HCT116 (cell line): ENCODE data around the gene NEB. TPM values are rescaled to one million over a fixed set of nuclear protein-coding genes. Genes with fewer than 3 reads are reported as not detected.

ENCODE experiments used
- ATAC-seq: fragments of 200-7000 bp; cut with Tn5 transposase; 2 replicates; pipeline ENCODE4 v1.9.1; 2020; ENCODE audit warnings: mild to moderate bottlenecking, moderate library complexity
- BruUV-seq: library from RNA; stranded (reverse); fragments of 400-500 nt; replicated peaks from 2 replicates; lab custom pipeline; 2021; lab: Mats Ljungman, UMichigan
- CTCF ChIA-PET: fragments of 300-600 bp; sonication (Branson Sonifier 250); formaldehyde crosslinking; loops from one replicate; lab custom pipeline; 2021; ENCODE audit warnings: antibody characterized with exemption; lab: Charles Lee
- POLR2A ChIA-PET: fragments of 300-600, 350-600 bp; sonication (Branson Sonifier 250); formaldehyde crosslinking; loops from one replicate; lab custom pipeline; 2021; ENCODE audit warnings: antibody characterized with exemption; lab: Charles Lee
- RAD21 ChIA-PET, 2 experiments: fragments of 300-600 bp; sonication (Branson Sonifier 250); formaldehyde crosslinking; loops; one replicate each; lab custom pipeline; 2023; ENCODE audit warnings: low total read pairs in 2 of 2; ENCODE audit not compliant: uncharacterized antibody in 2 of 2, unreplicated experiment in 2 of 2, low non-redundant PET in 1 of 2; lab: Charles Lee
- DNase-seq: peaks from one replicate; pipeline ENCODE4 v3.0.0-alpha.2; 2010; ENCODE audit warnings: low read depth, low spot score
- H2AFZ ChIP-seq: fragments of 200-600 bp; shearing (Covaris generic), sonication (generic); 2 replicates; pipeline ENCODE4 v1.6.1; 2017; ENCODE audit warnings: low read depth, mixed run types, mixed read lengths, antibody characterized with exemption, low read length; ENCODE audit not compliant: poor library complexity, severe bottlenecking
- H3K27ac ChIP-seq: 2 replicates; pipeline ENCODE4 v1.5.1; 2012; ENCODE audit warnings: low read depth, low read length
- H3K27me3 ChIP-seq: fragments of 200-600 bp; sonication (generic); 2 replicates; pipeline ENCODE4 v1.6.1; 2016; ENCODE audit warnings: mixed run types, low read length, mixed read lengths; ENCODE audit not compliant: insufficient read depth
- H3K36me3 ChIP-seq, 2 experiments: fragments of 200-500 bp in 1 of 2; fragments of 200-600 bp in 1 of 2; sonication (Bioruptor generic) in 1 of 2; sonication (generic) in 1 of 2; 2 replicates each; pipeline versions ENCODE4 v1.5.1 to v1.6.1; 2014 to 2016; ENCODE audit warnings: low read length in 2 of 2, inconsistent platforms in 1 of 2, mixed read lengths in 1 of 2, mixed run types in 1 of 2; ENCODE audit not compliant: insufficient read depth in 2 of 2, control insufficient read depth in 1 of 2
- H3K4me1 ChIP-seq, 2 experiments: fragments of 200-600 bp in 1 of 2; sonication (generic) in 1 of 2; 2 replicates each; pipeline versions ENCODE4 v1.5.1 to v1.6.1; 2012 to 2017; ENCODE audit warnings: low read length in 2 of 2, inconsistent platforms in 1 of 2, mild to moderate bottlenecking in 1 of 2, mixed read lengths in 1 of 2, mixed run types in 1 of 2, moderate library complexity in 1 of 2; ENCODE audit not compliant: insufficient read depth in 2 of 2, control insufficient read depth in 1 of 2
- H3K4me2 ChIP-seq: fragments of 200-600 bp; sonication (generic); 2 replicates; pipeline ENCODE4 v1.6.1; 2017; ENCODE audit warnings: mixed run types, low read length, mixed read lengths
- H3K4me3 ChIP-seq, 2 experiments: fragments of 200-600 bp in 1 of 2; sonication (generic) in 1 of 2; replicated peaks in 1 of 2; 2 replicates each; pipeline ENCODE4 v1.5.1; 2011 to 2016; ENCODE audit warnings: low read length in 2 of 2, control low read depth in 1 of 2, low read depth in 1 of 2, mild to moderate bottlenecking in 1 of 2, mixed read lengths in 1 of 2, mixed run types in 1 of 2
- H3K79me2 ChIP-seq: fragments of 200-600 bp; sonication (generic); 2 replicates; pipeline ENCODE4 v1.6.1; 2017; ENCODE audit warnings: mild to moderate bottlenecking, mixed run types, low read length, moderate library complexity, mixed read lengths; ENCODE audit not compliant: insufficient read depth
- H3K9ac ChIP-seq: fragments of 200-600 bp; sonication (generic); 2 replicates; pipeline ENCODE4 v1.6.1; 2016; ENCODE audit warnings: low read length, mixed read lengths
- H3K9me2 ChIP-seq: fragments of 200-600 bp; sonication (generic), shearing (Covaris generic); 2 replicates; pipeline ENCODE4 v1.6.1; 2017; ENCODE audit warnings: mixed run types, mild to moderate bottlenecking, moderate library complexity; ENCODE audit not compliant: insufficient read depth
- H3K9me3 ChIP-seq, 2 experiments: fragments of 200-500 bp in 1 of 2; fragments of 200-600 bp in 1 of 2; sonication (Bioruptor generic) in 1 of 2; sonication (generic) in 1 of 2; 2 replicates each; pipeline ENCODE4 v1.6.1; 2014 to 2017; ENCODE audit warnings: low read length in 2 of 2, mixed read lengths in 2 of 2, inconsistent platforms in 1 of 2, low read depth in 1 of 2, mild to moderate bottlenecking in 1 of 2, mixed run types in 1 of 2, moderate library complexity in 1 of 2; ENCODE audit not compliant: control insufficient read depth in 1 of 2, insufficient read depth in 1 of 2
- H4K20me1 ChIP-seq: fragments of 200-600 bp; sonication (generic), shearing (Covaris generic); 2 replicates; pipeline ENCODE4 v1.6.1; 2017; ENCODE audit warnings: mixed run types, mild to moderate bottlenecking, moderate library complexity; ENCODE audit not compliant: insufficient read depth
- CBX3 ChIP-seq: IDR thresholded peaks from 2 replicates; pipeline ENCODE4 v1.6.1; 2012; ENCODE audit warnings: low read depth
- CEBPB ChIP-seq: IDR thresholded peaks from 2 replicates; pipeline ENCODE4 v1.6.1; 2012; ENCODE audit warnings: low read depth
- EZH2 ChIP-seq: fragments of 200-600 bp; sonication (generic); IDR thresholded peaks from 2 replicates; pipeline ENCODE4 v1.6.1; 2017; ENCODE audit warnings: antibody characterized with exemption, mixed run types
- EZH2phosphoT487 ChIP-seq: fragments of 200-600 bp; IDR thresholded peaks from 2 replicates; pipeline ENCODE4 v1.6.1; 2018; ENCODE audit warnings: antibody characterized with exemption, borderline replicate concordance
- FOSL1 ChIP-seq: IDR thresholded peaks from 2 replicates; pipeline ENCODE4 v1.6.1; 2012; ENCODE audit warnings: low read depth
- JUND ChIP-seq: IDR thresholded peaks from 2 replicates; pipeline ENCODE4 v1.6.1; 2012
- POLR2A ChIP-seq: IDR thresholded peaks from 2 replicates; pipeline ENCODE4 v1.7.0; 2011; ENCODE audit warnings: borderline replicate concordance; ENCODE audit not compliant: insufficient read depth, insufficient read length; ENCODE audit errors: extremely low read depth
- POLR2AphosphoS5 ChIP-seq: IDR thresholded peaks from 2 replicates; pipeline ENCODE4 v1.6.1; 2011; ENCODE audit warnings: mild to moderate bottlenecking, low read depth, low read length, moderate library complexity
- RAD21 ChIP-seq: IDR thresholded peaks from 2 replicates; pipeline ENCODE4 v1.6.1; 2012; ENCODE audit warnings: low read depth, mild to moderate bottlenecking
- SIN3A ChIP-seq: IDR thresholded peaks from 2 replicates; pipeline ENCODE4 v1.6.1; 2012; ENCODE audit warnings: low read depth
- SRF ChIP-seq: IDR thresholded peaks from 2 replicates; pipeline ENCODE4 v1.6.1; 2012; ENCODE audit warnings: low read depth
- TCF7L2 ChIP-seq: IDR thresholded peaks from 2 replicates; pipeline ENCODE4 v1.7.0; 2011; ENCODE audit warnings: borderline replicate concordance, inconsistent platforms; ENCODE audit not compliant: insufficient read depth, insufficient read length; ENCODE audit errors: extremely low read depth
- YY1 ChIP-seq: IDR thresholded peaks from 2 replicates; pipeline ENCODE4 v1.6.1; 2011; ENCODE audit warnings: low read length, low read depth, moderate library complexity, mild to moderate bottlenecking; ENCODE audit not compliant: insufficient replicate concordance; ENCODE audit errors: extremely low read depth
- intact Hi-C: fragments of 100-400 bp; cut with micrococcal nuclease; formaldehyde crosslinking; loops from 2 replicates; pipeline ENCODE4 v1.10.0; 2022
- total RNA-seq: library from RNA; stranded (reverse); gene quantifications from one replicate; pipeline ENCODE4 v1.2.1, GENCODE V29; 2021; ENCODE audit not compliant: unreplicated experiment
- TF ChIP-seq, protein P1 (sequence below): IDR thresholded peaks from 2 replicates; pipeline ENCODE4 v1.6.1; 2011; ENCODE audit warnings: mild to moderate bottlenecking, low read length, moderate library complexity; ENCODE audit not compliant: insufficient replicate concordance; ENCODE audit errors: extremely low read depth

NEB gene
- total RNA-seq, 1 experiment from 2014 or later = 0.34 TPM

DNA sequence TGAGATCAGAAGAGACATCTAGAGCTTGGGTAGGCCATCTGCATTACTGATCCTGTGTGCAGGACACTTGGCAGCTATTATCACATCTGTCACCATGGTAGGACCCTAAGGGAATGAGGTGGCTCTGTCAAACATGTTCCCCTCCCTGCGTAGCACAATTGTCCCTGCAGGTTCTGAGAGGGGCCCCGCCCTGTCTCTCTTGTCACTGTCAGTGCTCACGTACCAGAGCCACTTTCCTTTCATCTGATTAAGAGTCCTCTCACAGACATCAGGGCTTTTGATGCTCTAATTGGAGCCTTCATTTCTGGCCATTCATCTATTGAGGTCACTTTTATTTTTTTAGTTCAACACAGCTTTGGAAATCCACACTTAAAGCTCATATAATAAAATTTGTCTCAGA is 38.5 kb downstream of the NEB start:
- ChIA-PET POLR2A (no interaction called here), CTCF (no interaction called here), RAD21 (no interaction called here)
- Histone ChIP-seq H4K20me1 (no peaks in the 10 kb centered on the region), H2AFZ (no peak overlapping the region), H3K4me2 (no peak overlapping the region), H3K9me2 (no peaks in the 10 kb centered on the region), H3K4me1 (no peaks in the 10 kb centered on the region), H3K79me2 (no peaks in the 10 kb centered on the region), H3K27ac (no peak overlapping the region), H3K27me3 (no peaks in the 10 kb centered on the region), H3K9ac (no peak overlapping the region), H3K4me3 (no peak overlapping the region), H3K9me3 (no peaks in the 10 kb centered on the region), H3K36me3 (no peaks in the 10 kb centered on the region)
- no peak for DNase-seq
- intact Hi-C loops = no loop called here
- BruUV-seq = no TSS peak
- TF ChIP-seq CEBPB (no peak), RAD21 (no peak), EZH2phosphoT487 (no peak), EZH2 (no peak), POLR2AphosphoS5 (no peak), FOSL1 (no peak), TCF7L2 (no peak), JUND (no peak), POLR2A (no peak), SIN3A (no peak), CBX3 (no peak), YY1 (no peak), SRF (no peak)
- TF ChIP-seq, protein P1, sequence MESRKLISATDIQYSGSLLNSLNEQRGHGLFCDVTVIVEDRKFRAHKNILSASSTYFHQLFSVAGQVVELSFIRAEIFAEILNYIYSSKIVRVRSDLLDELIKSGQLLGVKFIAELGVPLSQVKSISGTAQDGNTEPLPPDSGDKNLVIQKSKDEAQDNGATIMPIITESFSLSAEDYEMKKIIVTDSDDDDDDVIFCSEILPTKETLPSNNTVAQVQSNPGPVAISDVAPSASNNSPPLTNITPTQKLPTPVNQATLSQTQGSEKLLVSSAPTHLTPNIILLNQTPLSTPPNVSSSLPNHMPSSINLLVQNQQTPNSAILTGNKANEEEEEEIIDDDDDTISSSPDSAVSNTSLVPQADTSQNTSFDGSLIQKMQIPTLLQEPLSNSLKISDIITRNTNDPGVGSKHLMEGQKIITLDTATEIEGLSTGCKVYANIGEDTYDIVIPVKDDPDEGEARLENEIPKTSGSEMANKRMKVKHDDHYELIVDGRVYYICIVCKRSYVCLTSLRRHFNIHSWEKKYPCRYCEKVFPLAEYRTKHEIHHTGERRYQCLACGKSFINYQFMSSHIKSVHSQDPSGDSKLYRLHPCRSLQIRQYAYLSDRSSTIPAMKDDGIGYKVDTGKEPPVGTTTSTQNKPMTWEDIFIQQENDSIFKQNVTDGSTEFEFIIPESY = no peak
- no peak for ATAC-seq
